Ovary (tissue), 3 donors: ENCODE measurements around the gene ANO1.

Experiments
- EP300 ChIP-seq: sonication (generic); formaldehyde crosslinking; IDR thresholded peaks from one replicate; pipeline ENCODE4 v1.6.1; 2017; ENCODE audit warnings: antibody characterized with exemption
- TF ChIP-seq, protein P1 (sequence below), 3 donors: fragments of 450-650 bp in 2 of 3; fragments of 200-600 bp in 1 of 3; IDR thresholded peaks; one replicate each; pipeline versions ENCODE4 v1.5.1 to v1.8.0; 2016 to 2022; ENCODE audit warnings: antibody characterized with exemption in 3 of 3, mild to moderate bottlenecking in 1 of 3
- donor health status: DM: no; HTN: no; CAD: no.

GRCh38 chr11:70233034-70233433, 154.9 kb downstream of the ANO1 start:
- no peak for TF ChIP-seq EP300
- TF ChIP-seq, protein P1, sequence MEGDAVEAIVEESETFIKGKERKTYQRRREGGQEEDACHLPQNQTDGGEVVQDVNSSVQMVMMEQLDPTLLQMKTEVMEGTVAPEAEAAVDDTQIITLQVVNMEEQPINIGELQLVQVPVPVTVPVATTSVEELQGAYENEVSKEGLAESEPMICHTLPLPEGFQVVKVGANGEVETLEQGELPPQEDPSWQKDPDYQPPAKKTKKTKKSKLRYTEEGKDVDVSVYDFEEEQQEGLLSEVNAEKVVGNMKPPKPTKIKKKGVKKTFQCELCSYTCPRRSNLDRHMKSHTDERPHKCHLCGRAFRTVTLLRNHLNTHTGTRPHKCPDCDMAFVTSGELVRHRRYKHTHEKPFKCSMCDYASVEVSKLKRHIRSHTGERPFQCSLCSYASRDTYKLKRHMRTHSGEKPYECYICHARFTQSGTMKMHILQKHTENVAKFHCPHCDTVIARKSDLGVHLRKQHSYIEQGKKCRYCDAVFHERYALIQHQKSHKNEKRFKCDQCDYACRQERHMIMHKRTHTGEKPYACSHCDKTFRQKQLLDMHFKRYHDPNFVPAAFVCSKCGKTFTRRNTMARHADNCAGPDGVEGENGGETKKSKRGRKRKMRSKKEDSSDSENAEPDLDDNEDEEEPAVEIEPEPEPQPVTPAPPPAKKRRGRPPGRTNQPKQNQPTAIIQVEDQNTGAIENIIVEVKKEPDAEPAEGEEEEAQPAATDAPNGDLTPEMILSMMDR (IDR thresholded peaks at IDR 0.05) = no peak
